ENCODE measurements around the gene ENTPD8. TPM values are rescaled to one million over a fixed set of nuclear protein-coding genes. Genes with fewer than 3 reads are reported as not detected.
"Not testable (repeated sequence)": the region's sequence is repeated elsewhere in the genome, so short reads cannot be mapped to it uniquely, and the experiment has no call there.

The ENTPD8 gene
- total RNA-seq, 1 donor from 2014 or later, result not detected

GRCh38 chr9:137397675-137398423, 43.3 kb downstream of the ENTPD8 start:
- intact Hi-C loops (cut with micrococcal nuclease), result no loop called here

DNA sequence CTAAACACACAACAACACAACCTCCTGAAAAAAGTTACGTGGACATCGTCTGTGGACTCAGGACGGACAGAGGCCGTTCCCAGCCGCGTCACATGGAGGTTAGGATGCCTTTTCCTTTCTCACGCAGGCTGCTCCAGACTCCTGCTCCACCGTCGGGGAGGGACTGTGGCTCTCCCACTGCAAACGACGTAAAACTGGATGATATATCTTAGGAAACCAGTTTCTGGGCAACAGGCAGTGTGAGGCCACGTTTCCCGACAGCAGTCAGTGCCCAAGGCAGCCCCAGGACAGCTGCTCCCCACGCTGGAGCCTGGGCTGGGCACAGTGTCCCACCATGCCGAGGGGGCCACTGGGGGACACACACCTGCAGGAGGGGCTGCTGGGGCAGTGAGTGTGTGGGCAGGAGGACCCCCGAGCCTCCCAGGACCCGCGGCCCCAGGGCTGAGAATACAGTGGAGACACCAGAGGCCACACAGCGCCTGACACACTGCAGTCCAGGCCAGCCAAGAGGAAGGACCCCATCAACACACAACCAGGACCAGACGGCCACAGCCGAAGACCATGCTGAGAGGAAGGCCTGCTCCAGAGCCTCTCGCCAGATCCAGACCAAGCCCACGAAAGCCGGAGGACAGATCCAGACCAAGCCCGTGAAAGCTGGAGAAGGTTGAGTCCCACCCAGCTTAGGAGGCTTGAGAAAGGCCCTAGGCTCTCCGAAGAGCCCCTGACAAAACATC, 44.4 kb downstream of the ENTPD8 start:
- intact Hi-C loops (cut with micrococcal nuclease), result no loop called here

DNA sequence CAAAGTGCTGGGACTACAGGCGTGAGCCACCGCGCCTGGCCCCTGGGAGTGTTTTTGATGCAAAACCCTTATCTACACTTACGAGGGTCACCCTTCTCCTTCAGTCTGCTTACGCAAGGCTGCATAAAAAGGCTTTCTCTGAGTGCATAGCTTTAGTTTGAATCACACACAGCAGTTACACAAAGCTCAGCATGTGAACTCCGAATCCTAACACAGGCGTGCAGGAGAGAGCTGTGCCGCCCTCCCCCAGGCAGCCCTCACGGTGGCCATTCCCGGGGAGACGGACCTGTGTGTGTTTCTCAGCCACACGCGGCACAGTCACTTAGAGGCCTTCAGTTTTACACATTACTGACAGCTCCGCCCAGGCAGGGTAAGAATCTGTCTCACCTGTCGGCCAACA, 44.9 kb downstream of the ENTPD8 start:
- intact Hi-C loops (cut with micrococcal nuclease), result no loop called here

DNA sequence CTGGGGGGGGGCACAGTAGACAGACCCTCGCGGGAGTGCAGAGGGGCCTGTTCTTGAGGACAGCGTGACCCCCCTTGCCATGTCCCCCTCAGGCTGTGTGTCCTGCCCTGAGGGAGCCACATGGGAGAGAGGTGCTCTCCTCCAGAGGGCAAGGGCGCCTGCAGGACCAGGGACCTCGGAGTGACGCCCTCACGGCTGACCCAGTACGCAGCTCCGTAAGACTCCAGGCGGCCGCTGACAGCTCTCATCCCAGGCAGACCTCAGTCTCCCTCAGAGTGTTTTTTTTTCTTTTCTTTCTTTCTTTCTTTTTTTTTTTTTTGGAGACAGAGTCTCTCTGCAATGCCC, 45.5 kb downstream of the ENTPD8 start:
- intact Hi-C loops (cut with micrococcal nuclease), result no loop called here

- intact Hi-C loops (cut with micrococcal nuclease), result no loop called here
These were observed 46.1 kb downstream of the ENTPD8 start for GRCh38 chr9:137394866-137395665.

DNA sequence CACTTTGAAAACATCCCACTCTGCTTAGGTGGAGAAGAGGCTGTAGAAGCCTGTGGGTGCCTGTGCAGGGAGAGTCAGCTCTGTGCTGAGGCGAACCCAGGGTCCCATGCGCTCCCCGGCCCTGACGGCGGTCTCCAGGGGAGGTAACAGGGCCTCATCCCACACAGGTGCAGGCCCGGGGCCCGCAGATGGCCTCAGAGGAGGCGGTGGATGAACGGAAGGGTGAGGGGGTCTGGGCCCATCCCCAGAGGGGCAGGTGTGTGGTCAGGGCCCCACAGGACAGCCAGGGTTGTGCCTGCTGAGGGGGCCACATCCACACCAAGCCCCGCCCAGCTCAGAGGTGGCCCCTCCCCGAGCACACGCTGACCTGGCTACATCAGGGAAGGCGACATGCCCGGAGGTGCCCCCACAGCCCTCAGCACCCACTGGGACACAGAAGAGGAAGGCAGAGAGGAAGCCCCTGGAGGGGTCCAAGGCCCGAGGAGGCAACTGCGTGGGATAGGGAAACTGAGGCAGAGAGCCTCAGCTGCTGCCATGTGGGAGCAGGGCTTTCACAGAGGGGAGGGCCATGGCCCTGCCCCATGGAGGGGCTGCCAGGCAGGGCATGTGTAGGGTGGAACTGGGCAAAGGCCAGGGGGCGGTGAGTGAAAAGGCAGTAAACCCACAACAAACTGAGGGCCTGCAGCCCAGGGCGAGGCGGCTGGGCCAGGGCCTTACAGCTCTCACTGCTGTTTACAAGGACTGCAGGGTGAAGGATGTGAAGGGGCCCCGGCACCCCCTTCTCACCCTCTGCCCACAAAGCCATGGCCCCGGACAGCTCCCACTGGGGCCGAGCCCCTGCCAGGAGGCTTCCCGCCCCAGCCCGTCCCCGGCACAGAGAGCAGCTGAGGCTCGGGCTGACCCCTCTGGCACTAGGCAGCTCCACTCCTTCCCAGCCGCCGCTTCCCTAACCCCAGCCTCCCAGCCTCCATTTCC, 47.7 kb downstream of the ENTPD8 start:
- intact Hi-C loops (cut with micrococcal nuclease), result no loop called here

- intact Hi-C loops (cut with micrococcal nuclease), result no loop called here
These were observed 48.7 kb downstream of the ENTPD8 start for GRCh38 chr9:137392232-137393007.

DNA sequence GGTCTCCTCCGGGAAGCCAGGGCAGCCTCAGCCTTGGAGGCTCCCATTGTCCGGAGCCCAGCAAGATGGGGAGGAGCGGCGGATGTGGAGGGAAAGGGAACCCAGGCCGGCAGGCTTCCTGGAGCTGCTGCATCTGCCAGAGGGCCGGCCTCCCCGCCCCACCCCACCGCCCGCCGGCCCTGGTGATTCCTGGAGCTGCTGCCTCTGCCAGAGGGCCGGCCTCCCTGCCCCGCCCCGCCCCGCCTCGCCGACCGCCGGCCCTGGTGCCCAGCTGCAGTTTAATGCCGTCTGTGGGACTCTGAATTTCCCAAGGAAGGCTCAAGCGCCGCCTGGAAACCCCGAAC, 49.8 kb downstream of the ENTPD8 start:
- intact Hi-C loops (cut with micrococcal nuclease), result no loop called here

DNA sequence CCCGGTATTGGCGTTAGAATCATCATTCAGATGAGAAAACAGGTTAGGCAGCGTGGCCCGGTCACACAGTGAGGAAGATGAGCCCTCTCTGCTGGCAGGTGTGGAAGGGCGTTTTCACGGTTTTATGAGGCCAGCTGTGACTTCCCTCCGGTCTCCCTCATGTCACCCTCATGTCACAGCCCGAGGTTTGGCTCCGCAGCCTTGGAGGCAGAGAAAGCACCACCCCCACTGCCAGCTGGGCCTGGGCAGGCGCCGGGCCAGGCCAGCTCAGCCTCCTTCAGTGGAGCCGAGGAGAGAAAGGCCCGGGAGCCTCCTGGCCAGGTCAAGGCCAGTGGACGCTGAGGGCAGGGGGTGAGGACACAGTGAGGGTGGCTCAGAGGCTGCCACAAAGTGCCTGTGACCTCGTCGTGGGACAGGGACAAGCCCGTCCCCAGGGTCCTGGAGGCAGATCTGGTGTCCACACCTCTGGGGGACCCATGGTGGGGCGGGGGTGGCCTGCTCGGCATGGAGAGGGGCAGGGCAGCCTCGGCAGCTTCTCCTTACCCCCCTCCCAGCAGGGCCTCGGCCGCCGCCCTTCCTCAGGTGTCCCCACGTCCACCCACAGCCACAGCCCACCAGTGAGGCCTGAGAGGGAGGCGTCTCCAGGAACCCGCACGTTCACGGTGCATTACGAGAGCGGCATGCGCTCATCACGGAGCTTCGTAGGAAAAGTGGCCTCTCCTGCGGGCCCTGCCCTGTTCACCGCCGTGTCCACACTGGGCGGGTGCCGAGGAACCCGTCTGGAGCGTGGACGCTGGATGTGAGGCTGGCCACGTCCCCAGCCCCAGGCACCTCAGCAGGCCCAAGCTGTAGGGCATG, 50.4 kb downstream of the ENTPD8 start:
- intact Hi-C loops (cut with micrococcal nuclease), result no loop called here

- intact Hi-C loops (cut with micrococcal nuclease), result no loop called here
These were observed 51.8 kb downstream of the ENTPD8 start for GRCh38 chr9:137389428-137389746.

GRCh38 chr9:137388589-137389427, 52.3 kb downstream of the ENTPD8 start:
- intact Hi-C loops (cut with micrococcal nuclease), result no loop called here

- intact Hi-C loops (cut with micrococcal nuclease), result no loop called here
These were observed 53.1 kb downstream of the ENTPD8 start for GRCh38 chr9:137387891-137388560.

DNA sequence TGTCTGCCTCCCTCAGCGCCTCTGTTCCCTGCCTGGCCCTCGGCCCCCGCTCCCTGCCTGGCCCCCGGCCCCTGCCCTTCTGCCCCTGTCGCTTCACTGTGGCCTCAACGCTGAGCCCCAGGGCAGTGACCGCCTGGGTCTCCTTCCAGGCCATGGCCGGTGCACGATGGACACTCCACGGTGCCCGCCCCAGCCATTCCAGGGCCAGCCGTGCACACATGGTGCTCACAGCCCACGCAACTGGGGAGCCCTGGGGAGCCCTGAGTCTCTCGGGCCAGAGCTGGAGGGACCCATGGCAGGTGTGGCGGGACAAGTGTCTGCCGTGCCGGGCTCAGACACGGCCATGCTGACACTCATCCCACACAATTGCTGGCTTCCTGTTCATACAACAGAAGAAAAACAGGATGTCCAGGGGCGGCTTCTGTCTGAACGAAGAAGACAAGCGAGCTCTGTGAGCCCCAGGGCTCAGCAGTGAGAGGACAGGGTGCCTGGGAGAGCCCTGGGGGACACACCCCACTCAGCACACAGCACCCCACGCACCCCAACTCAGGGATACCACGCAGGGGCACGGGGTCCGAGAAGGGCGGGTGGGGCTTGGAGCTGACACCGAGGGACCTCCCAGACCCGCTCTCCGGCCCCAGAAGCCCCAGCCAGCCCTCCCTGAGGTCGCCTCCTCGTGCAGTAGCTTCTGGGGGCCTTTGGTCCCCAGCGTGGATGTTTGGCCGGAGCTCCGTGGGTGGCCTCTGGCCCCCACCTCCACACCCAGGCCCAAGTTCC, 53.9 kb downstream of the ENTPD8 start:
- intact Hi-C loops (cut with micrococcal nuclease), result no loop called here

GRCh38 chr9:137386507-137387113, 54.5 kb downstream of the ENTPD8 start:
- intact Hi-C loops (cut with micrococcal nuclease), result not testable (repeated sequence)

DNA sequence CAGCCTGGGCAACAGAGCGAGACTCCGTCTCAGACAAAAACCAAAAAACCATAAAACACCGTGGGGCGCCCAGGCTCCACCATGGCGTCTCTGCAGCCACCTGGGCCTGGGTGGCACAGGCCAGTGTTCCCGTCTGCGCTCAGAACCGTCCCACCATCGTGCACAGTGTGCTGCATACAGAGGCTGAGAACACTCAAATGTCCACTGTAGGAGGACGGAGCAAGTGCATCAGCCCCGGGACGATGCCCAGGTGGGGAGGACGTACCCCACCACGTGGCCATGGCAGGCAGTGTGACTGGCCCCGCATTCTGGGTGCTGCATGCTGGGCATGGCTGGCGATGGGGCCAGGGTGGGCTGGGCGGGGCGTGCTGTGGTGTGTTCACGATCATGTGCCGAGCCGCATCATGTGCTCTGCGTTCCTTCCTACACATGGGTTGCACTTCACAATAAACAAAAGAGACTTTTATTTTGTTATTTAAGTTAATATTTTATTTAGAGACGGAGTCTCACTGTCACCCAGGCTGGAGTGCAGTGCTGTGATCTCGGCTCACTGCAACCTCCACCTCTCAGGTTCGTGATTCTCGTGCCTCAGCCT, 56.0 kb downstream of the ENTPD8 start:
- intact Hi-C loops (cut with micrococcal nuclease), result no loop called here

Data from T-helper 2 cell treated with Interferon-gamma antibody and Interleukin-4, amounts not matched to agents 100 ng/mL and 5 ng/mL, for 36 hours (primary cell).